OCI-LY1 (cell line): Measurements from ENCODE around the gene SLC4A5.

ENCODE experiments used
- CTCF ChIP-seq: fragments of 200-600 bp; sonication (generic), shearing (Covaris generic); IDR thresholded peaks from 2 replicates; pipeline ENCODE4 v1.5.1; 2017; ENCODE audit warnings: mild to moderate bottlenecking, antibody characterized with exemption, low read length, moderate library complexity, mixed read lengths
- EZH2 ChIP-seq: fragments of 200-600 bp; sonication (generic), shearing (Covaris generic); IDR thresholded peaks from 2 replicates; pipeline ENCODE4 v1.8.0; 2017; ENCODE audit warnings: borderline replicate concordance, mixed run types, mild to moderate bottlenecking, antibody characterized with exemption, low read length, moderate library complexity, mixed read lengths

- TF ChIP-seq CTCF = no peak
- TF ChIP-seq EZH2 = no peak
Observed at GRCh38 chr2:74262681-74263080, 80.5 kb downstream of the SLC4A5 start.
